ENCODE data around the gene TRIM3. TPM values are rescaled to one million over a fixed set of nuclear protein-coding genes. Genes with fewer than 3 reads are reported as not detected.

TRIM3 gene
- total RNA-seq, 1 donor from 2014 or later: 33.8 TPM

DNA sequence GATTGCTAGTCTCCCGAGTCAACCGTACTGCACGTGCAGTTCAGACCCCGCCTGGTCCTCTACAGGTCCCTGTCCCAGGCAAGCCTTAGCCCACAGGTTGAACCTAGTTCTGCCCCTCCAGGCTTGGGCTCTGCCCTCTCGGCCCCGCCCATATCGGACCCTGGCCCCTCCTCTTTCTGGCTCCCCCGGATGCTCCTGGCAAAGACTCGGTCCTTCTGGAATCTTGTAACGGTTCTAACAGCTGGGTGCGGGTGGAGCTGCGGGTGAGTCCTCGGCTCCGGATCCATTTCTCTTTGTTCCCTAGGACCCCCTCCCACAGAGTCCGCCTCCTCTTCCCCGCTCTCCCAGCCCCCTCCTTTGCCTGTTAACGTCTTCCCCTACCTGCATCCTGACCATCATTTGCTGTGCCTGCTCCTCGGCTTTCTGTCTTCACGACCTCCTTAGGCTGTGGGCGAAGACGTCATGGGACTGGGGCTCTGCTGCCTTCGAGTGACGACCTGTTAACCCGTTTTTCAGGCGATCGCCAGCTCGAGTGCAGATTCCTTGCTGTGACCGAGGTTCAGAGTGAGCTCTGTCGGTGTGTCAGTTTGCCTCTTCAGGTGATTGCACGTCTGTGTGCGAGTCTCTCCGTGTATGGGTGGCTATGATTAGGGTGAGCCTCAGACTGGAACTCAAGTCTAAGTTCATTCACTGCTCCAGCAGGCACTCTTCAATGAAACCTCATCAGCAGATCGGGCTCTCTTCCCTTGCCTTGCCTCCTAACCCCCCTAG, 23.5 kb upstream of the TRIM3 start, which contains the start of gene DNHD1:
DNHD1 (plus strand) TSS at position 212 of the 771 bp plus-strand sequence. CDS start 936 bp downstream, outside the sequence.
- intact Hi-C loops (cut with DNase I): no loop called here
- no peak for DNase-seq (ENCODE audit: low spot score in 2 of 2)
- Histone ChIP-seq H3K36me3 (peaks cover 0 to 12% of the 10 kb centered on the region in 2 donors), H3K27ac (peak within 1 kb of the TSS in 1 of 2 donors; percentile 61), H3K9me3 (no peaks in the 10 kb centered on the region), H3K27me3 (no peaks in the 10 kb centered on the region), H3K4me1 (peaks cover 3 to 6% of the 10 kb centered on the region in 2 donors), H3K4me3 (peak within 1 kb of the TSS in 1 of 2 donors; percentile 41)
- TF ChIP-seq, protein P1, sequence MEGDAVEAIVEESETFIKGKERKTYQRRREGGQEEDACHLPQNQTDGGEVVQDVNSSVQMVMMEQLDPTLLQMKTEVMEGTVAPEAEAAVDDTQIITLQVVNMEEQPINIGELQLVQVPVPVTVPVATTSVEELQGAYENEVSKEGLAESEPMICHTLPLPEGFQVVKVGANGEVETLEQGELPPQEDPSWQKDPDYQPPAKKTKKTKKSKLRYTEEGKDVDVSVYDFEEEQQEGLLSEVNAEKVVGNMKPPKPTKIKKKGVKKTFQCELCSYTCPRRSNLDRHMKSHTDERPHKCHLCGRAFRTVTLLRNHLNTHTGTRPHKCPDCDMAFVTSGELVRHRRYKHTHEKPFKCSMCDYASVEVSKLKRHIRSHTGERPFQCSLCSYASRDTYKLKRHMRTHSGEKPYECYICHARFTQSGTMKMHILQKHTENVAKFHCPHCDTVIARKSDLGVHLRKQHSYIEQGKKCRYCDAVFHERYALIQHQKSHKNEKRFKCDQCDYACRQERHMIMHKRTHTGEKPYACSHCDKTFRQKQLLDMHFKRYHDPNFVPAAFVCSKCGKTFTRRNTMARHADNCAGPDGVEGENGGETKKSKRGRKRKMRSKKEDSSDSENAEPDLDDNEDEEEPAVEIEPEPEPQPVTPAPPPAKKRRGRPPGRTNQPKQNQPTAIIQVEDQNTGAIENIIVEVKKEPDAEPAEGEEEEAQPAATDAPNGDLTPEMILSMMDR (IDR thresholded peaks at IDR 0.05): no peak

GRCh38 chr11:6489306-6489705, 15.6 kb upstream of the TRIM3 start:
- no peaks in the 10 kb centered on the region for H3K4me1 ChIP-seq
- H3K9me3 ChIP-seq: no peaks in the 10 kb centered on the region
- H3K27ac ChIP-seq: no peak overlapping the region
- H3K4me3 ChIP-seq: no peak overlapping the region
- H3K36me3 ChIP-seq: peaks cover 24 to 58% of the 10 kb centered on the region in 2 donors
- no peak for DNase-seq (ENCODE audit: low spot score in 2 of 2)
- no peaks in the 10 kb centered on the region for H3K27me3 ChIP-seq
- TF ChIP-seq, protein P1 (IDR thresholded peaks at IDR 0.05): no peak
- intact Hi-C loops (cut with DNase I): no loop called here

DNA sequence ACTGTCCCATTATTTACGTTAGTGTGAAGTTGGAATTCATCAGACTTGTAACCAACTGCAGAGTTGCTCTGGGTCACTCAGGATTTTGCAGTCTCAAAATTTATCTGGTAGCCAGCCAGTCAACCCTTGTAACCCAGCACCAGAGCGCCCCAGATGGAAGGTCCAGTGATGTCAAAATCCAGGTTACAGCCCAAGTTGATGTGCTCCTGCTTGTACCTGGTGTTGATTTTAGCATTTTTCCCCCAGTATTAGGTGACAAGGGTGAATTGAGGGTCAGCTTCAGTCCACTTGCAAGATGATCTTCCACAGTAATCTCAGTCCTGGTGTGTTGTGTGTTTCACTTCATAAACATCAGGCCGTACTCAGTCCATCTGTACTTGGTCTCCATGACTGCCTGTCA, 15.1 kb upstream of the TRIM3 start:
- H3K9me3 ChIP-seq: no peaks in the 10 kb centered on the region
- H3K36me3 ChIP-seq: peaks cover 24 to 58% of the 10 kb centered on the region in 2 donors
- H3K27me3 ChIP-seq: no peaks in the 10 kb centered on the region
- intact Hi-C loops (cut with DNase I): no loop called here
- TF ChIP-seq, protein P1 (IDR thresholded peaks at IDR 0.05): no peak
- H3K27ac ChIP-seq: no peak overlapping the region
- H3K4me3 ChIP-seq: no peak overlapping the region
- H3K4me1 ChIP-seq: no peaks in the 10 kb centered on the region
- no peak for DNase-seq (ENCODE audit: low spot score in 2 of 2)

DNA sequence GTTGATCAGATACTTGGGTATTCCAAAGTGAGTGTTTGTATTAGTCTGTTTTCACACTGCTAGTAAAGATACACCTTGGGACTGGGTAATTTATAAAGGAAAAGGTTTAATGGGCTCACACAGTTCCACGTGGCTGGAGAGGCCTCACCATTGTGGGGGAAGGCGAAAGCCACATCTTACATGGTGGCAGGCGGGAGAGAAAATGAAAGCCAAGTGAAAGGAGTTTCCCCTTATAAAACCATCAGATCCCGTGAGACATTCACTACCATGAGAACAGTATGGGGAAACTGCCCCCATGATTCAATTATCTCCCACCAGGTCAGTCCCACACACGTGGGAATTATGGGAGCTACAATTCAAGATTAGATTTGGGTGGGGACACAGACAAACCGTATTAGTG, 14.6 kb upstream of the TRIM3 start:
- TF ChIP-seq, protein P1 (IDR thresholded peaks at IDR 0.05): no peak
- Histone ChIP-seq H3K9me3 (no peaks in the 10 kb centered on the region), H3K36me3 (peaks cover 24 to 58% of the 10 kb centered on the region in 2 donors), H3K4me1 (no peaks in the 10 kb centered on the region), H3K27me3 (no peaks in the 10 kb centered on the region), H3K4me3 (no peak overlapping the region), H3K27ac (no peak overlapping the region)
- DNase-seq (ENCODE audit: low spot score in 2 of 2): no peak
- intact Hi-C loops (cut with DNase I): no loop called here

DNA sequence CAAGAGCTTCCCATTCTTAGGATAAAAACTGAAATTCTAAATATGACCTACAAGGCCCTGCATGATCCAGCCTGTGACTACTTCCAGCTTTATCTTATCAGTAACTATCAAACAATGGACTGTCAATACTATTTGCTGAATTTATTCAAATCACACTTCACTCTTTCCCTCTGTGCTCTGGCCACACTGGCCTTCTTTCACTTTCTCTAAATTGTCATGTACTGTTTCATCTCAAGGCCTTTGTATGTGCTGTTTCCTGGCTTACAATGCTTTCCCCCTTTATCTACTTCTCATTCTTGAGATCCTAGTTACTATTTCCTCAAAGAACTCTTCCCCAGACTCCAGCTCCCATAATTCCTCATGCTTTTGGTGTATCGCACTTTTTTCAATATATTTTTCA, 13.2 kb upstream of the TRIM3 start:
- TF ChIP-seq, protein P1 (IDR thresholded peaks at IDR 0.05): no peak

More for the DNA sequence above, 13.2 kb upstream of the TRIM3 start:
- H3K4me1 ChIP-seq: peaks cover 7 to 12% of the 10 kb centered on the region in 2 donors
- intact Hi-C loops (cut with DNase I): no loop called here
- no peak for DNase-seq (ENCODE audit: low spot score in 2 of 2)
- peaks cover 28 to 61% of the 10 kb centered on the region in 2 donors for H3K36me3 ChIP-seq
- no peak overlapping the region for H3K4me3 ChIP-seq
- H3K9me3 ChIP-seq: no peaks in the 10 kb centered on the region
- H3K27ac ChIP-seq: no peak overlapping the region
- H3K27me3 ChIP-seq: no peaks in the 10 kb centered on the region

Measured in ascending aorta (tissue), 2 donors.